GM19455 (cell line): ENCODE data around the gene SHROOM2.
"Not testable (repeated sequence)": the region's sequence is repeated elsewhere in the genome, so short reads cannot be mapped to it uniquely, and the experiment has no call there.

ENCODE experiments used
- ATAC-seq: cut with Tn5 transposase; IDR thresholded peaks from one replicate; pipeline ENCODE4 v1.9.1; 2021; ENCODE audit not compliant: unreplicated experiment

SHROOM2 gene

DNA sequence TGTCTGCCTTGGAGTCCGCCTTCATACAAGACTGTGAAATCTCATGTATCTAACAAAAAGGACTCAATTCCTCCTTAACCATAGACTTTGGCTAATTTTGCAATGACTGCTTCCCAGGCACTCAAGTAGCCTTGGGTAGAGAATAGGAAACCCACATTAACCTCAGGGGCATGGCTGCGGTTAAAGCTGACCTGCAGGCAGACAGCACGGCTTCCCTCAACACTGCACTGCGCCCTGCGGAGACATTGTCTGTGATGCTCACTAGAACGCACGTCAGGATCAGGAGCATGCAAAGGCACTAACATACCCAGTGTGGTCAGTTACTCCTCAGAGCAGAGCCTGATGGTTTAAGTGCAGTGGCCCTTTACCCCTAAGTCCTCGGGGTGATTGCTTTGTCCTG lies 10.3 kb upstream of the SHROOM2 start:
- no peak for ATAC-seq

DNA sequence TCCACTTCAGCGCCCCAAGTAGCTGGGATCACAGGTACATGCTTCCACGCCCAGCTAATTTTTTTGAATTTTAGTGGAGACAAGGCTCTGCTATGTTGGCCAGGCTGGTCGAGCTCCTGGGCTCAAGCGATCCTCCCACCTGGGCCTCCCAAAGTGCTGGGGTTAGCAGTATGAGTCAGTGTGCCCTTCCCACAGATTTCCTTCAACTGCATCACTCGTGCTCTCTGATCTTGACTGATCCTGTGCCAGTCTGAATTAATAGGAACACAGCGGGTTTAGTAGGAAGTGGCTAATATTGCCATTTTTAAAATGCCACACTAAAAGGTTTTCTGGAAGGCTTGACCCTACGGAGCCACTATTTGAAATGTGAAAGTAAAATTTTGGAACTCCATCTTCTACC lies 4.3 kb upstream of the SHROOM2 start:
- no peak for ATAC-seq

DNA sequence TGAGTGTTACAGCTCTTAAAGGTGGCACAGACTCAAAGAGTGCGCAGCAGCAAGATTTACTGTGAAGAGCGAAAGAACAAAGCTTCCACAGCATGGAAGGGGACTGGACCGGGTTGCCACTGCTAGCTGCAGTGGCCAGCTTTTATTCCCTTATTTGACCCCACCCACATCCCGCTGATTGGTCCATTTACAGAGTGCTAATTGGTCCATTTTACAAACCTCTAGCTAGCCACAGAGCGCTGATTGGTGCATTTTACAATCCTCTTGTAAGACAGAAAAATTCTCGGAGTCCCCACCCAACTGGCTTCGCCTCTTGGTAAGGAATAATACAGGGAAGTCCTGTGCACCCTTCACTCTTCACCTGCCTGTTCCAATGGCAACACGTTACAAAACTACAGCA lies 1.9 kb upstream of the SHROOM2 start:
- no peak for ATAC-seq

DNA sequence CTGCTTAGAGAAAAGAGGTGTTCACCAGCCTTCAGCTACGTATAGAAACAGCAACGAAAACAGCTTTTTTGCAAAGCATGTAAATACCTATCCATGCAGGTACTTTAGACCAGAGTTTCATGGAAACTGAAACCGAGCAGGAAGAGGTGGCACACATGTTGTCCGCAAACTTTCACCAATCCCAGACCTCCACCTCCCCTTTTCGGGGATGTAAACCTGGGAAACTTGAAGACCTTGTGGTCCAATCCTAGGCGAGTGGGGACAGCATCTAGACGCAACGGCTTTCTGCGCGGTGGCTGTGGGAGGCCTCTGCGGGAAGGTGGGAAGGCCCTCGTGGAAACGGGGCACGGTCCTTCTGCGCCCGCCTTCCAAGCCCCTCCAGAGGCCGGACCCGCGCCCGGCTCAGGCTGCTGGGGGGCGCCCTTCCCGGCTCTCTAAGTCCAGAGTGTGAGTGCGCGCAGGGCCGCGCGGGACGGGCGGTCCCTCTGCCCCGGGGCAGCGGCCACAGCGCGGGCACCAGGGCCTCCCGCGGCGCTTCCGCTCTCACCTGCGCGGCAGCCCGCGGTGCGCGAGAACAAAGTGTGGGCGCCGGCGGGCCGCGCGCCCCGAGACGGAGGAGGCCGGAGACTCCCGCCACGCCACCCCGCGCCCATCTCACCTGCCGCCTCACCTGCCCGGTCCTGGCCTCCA lies 830 bp upstream of the SHROOM2 start:
- ATAC-seq: no peak

DNA sequence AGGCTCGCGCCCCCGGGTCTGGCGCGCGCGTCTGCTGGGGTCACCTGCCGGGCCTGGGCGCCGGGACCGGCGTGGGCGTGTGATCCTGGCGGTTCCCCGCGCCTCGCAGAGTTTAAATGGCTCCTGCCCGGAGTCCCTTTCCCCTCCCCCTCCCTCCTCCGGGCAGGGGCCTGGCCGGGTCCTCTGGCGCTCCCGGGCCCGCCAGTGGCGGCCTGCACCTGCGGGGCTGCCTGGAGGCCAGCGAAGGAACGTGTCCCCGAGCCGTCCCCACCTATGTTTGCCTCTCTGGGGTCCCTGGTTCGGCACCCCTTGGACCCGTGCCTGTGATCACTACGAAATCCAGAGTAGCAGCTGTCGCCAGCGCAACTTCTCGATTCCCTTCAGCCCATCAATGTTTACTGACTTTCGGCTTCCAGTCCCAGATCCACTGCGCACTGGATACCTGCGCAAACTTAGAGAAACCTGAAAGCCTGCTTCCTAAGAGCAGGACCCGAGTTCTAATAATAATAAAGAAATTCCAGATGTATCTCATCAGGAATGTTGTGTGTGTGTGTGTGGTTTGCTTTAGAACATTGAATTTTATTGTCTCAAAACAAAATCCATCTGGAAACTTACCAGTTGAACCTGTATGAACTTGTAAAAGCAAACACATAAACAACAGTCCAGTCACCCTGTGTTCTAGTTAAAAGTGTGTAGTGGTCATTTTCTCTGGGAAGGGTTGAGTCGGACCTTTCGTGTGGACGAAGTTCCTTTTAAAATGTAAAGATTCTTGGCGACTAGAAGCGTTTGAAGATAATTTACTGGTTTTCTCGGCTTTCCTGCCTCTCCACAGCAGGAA lies 788 bp downstream of the SHROOM2 start:
- ATAC-seq: no peak

DNA sequence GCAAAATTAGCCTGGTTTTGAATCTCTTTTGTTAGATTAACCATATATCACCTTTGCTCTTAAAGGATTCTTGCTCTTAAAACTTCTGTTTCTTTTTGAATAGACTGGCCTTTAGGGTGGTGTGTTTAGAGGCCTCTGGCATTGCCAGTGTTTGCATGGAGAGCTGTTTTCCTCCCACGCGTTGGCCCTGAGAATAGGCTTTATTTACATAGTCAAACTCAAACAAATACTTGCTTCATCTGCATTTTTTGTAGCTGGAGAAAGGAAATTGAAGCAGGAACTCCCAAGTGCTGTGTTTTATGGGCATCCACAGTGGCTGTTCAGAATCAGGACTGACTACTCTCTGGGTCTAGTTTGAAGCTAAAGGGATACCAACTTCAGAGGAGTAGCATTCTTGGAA lies 2.7 kb downstream of the SHROOM2 start:
- ATAC-seq: no peak

DNA sequence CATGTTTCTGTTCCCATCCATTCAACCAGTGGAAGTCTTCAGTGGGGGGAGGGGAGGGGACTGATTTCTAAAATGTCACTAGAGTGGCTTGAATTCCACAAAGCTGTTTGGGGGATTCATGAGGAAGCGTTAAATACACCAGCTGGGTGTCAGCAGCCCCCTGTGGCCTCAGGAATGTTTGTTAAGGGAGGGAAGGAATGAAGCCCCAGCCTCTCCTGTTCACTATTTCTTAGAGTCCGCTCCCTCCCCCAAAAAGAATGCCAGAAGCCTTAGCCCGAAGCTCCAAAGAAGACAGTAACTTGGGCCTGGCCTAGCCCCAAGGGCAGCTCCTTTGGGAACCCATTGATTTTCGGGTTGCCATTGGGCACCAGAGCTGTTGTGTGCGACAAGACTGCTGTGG lies 3.3 kb downstream of the SHROOM2 start:
- no peak for ATAC-seq

DNA sequence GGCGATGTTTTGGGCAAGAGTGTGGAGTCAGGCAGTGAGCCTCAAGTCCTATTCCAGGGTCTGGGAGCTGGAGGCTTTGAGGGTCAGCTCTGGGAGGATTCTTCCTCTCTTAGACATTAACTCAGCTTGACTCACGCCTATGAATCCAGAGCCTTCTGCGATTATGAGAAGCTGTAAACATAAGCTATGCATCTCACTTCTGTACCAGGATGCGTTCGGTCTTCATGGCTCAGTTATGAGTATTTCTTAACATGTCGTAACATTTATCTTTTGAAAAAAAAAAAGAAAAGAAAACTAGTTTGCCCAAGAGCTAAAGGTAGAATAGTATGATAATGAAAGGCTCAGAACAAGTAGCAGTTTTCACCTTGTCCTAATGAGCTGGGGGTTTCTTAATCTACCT lies 4.6 kb downstream of the SHROOM2 start:
- ATAC-seq: no peak

DNA sequence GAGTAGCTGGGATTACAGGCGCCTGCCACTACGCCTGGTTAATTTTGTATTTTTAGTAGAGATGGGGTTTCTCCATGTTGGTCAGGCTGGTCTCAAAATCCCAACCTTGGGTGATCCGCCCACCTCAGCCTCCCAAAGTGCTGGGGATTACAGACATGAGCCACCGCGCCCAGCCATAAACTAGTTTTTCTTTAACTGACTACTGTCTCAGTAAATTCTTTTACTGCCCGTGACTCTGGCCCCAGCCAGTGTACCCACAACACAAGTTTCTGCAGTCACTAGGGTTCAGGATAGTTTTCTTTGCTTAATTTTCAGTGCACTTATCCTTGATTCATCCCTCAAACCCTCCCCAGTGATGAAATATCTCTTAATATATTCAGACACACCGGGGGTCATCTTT lies 8.3 kb downstream of the SHROOM2 start:
- ATAC-seq: no peak

DNA sequence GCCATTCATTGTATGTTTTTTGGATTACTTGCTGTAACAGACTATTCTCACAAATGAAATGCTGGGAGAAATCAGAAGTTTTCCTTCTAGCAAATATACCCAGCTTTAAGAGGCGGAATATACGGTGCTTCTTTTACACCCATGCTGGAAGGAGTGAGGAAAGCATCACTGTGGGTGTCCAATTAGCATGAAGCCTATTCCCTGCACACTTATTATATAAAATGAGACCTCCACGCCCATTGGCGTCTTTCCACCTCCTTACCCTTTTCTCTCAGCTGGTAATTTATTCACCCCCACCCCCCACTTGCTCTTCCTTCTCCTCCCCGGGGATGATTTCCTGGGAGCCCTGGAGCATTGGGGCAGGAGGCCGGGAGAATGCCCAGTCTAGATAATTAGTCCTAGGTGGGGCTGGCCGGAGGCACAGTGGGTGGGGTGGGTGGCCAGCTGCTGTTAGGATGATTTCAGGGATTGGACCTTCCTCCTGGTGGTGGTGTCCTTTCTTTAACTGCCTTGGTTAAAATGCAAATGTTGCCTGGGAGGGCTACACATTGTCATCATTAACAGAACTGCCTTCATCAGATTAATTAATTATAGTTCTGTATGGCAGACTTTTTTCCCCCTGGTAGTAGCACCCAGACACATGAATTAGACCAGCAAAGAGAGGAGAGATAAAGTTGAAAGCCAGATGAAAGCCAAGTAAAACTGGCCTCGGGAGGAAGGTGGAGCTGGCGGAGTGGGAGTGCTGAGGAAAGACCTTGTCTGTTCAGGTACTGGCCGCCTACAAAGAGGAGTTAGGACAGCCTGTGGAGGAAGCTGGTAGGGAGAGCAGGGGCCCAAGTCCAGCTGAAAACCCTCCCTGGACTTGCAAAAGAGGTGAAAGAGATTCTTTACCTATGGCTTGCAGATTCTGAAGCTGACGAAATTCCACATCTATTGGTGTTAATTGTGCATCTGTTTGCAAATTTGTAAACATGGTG lies 11.4 kb downstream of the SHROOM2 start:
- ATAC-seq: no peak

DNA sequence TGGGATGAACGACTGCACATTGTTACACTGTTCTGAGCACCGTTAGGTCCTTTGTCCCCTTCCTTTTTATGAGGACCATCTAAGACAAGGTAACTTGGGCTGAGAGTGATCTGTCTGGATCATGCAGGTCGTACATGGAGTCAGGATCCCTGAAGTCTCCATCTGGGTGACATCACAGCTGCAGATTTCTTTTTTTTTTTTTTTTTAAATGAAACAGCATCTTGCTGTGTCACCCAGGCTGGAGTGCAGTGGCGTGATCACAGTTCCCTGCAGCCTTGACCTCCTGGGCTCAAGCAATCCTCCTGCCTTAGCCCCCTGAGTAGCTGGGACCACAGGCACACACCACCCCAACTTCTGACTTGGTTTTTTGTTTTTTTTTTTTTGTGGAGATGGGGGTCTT lies 16.5 kb downstream of the SHROOM2 start:
- ATAC-seq: no peak

DNA sequence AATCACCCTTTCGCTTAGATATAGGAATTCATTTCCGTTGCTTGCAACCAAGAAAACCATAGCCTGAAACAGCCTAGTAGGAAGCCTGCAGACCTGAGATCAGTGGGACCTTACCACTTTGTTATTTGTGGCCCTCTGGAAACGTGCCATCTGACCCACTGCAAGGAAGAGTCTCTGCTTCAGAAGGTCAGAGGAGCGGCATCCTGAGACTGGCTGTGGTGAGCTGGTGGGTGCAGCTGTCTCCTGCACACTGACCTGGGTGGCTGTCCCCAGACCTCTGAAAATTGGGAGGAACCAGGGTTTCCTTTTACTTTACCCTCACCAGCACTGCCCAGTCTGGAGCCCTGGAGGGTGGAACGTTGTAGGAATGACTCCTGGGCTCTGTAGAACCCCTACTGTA lies 18.2 kb downstream of the SHROOM2 start:
- ATAC-seq: no peak

DNA sequence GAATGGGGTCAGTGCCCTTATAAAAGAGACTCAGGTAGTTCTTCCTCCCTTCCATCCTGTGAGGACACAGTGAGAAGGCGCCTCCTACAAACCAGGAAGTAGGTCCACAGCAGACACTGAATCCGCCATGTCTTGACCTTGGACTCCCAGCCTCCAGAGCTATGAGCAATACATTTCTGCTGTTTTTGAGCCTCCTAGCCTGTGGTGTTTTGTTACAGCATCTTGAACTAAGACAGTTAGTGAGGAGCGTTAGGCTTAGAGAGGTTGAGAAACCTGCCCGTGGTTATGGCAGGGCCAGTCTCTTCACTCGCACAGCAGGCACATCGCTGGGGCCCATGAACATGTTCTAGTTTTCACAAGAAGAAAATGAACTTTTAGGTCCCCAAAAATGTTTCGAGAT lies 19.7 kb downstream of the SHROOM2 start:
- no peak for ATAC-seq

DNA sequence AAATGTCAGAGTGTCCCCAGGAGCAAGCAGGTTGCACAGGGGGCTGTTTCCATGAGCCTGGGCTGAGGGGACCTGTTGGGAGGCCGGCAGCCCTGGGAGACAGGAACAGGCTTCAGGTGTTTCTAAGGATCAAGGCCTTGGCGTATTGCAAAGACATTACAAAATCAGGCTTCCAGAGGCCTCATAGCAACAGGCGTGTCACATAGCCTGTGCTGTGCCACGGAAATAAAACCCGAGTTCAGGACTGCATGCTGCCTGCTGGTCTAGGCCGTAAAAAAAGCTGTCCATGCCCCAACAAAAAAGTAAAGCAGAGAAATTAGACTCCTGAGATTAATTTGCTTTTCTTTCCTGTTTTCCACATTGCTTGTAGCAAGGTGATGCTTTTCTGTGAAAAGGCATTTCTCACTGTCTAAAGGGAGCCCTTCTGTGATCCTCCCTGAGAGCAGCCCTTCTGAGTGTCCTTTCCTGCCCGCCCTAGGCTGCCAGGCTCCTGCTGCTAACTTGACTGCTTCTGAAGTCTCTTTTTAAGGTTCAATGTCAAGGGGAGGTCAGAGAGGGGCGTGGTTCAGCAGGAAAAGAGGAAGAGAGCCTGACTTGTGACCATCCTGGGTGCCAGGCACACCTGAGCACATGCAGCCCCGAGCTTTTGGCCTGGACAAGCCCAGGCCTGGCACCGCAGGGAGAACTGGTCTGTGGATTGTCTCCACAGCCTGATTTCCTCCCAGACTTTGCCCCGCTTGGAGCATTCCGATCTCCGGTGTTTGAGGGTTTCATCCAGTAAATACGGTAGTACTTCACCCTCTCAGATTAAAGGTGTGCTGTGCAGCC lies 21.3 kb downstream of the SHROOM2 start:
- no peak for ATAC-seq

DNA sequence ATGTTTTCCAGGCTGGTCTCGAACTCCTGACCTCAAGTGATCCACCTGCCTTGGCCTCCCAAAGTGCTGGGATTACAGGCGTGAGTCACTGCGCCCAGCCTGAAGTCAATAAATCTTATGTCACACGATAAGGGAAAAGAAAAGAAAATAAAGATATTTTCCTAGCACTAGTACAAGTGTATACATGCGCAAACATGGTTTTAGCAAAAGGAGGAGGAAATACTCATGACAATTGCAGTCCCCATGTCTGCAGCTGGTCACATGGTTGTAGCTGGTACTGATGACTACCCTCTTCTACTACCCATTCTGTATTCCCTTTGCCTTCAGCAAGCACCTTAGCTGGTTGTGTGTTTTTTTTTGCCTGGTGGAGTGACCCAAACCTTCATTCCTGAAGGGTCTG lies 23.6 kb downstream of the SHROOM2 start:
- not testable (repeated sequence) for ATAC-seq

DNA sequence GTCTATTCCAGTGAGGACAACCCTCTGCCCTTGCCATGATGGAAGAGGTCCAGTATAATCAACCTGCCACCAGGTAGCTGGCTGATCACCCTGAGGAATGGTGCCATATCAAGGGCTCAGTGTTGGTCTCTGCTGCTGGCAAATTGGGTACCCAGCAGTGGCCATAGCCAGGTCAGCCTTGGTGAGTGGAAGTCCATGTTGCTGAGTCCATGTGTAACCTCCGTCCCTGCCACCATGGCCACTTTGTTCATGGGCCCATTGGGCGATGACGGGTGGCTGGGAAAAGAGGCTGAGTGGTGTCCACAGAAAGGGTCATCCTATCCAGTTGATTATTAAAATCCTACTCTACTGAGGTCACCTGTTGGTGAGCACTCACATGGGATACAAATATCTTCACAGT lies 24.9 kb downstream of the SHROOM2 start:
- ATAC-seq: not testable (repeated sequence)

DNA sequence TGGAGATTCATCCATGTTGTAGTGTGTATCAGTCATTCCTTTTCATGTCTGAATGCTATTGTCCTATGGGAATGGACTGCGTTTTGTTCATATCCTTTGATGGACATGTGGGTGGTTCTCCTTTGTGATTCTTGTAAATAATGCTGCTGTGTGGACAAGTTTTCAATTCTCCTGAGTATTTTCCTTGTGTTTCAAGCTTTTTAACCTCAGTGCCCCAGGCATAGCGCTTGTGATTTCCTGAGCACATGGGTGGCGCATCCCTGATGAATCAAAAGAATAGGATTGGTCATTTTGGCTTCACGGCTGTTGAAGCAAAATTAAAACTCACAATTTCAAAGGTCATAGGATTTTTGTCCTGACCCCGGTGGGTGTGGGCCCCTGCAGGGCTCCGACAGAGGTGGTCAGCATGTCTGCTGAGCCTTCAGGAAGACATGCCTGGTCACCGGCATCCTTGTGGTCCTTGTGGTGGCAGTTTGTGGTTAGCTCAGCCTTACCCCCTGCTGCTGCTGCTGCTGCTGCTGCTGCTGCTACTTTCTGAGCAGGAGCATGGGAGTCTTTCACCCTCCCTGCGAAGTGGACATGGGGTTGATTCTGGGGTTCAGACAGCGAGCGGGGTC lies 30.0 kb downstream of the SHROOM2 start:
- no peak for ATAC-seq

DNA sequence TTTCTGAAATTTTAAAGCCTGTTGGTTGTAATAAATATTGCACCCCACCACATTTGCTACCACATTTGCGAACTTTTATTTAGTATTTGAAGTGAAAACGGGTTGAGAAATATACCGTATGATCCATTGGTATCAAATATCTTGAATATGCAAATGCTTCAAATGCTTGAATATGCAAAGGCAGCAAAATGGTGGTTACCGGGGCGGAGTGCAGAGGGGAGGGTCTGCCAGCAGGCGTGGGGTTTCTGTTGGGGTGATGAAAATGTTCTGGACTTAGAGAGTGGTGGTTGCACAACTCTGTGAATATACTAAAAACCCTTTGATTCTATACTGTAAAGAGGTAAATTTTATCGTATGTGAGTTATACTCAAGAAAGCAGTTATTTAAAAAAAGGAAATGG lies 35.3 kb downstream of the SHROOM2 start:
- ATAC-seq: no peak

DNA sequence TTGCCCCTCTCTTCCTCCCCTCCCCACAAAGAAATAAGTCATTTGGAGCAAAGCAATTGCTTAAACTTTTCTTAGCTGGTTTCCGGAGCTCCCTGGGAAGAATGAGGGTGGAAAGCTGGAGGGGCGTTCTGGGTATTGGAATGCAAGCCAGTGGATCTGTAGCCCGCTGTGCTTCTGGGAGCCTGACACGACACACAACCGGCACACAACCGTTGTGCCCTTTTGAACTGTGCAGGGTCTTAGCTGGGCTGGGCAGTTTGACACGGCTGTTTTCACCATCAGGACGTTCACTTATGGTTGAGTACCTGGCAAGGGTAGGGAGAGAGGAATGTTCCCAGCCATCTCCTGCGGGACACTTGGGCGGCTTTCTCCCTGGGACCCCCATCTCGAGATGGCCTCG lies 38.3 kb downstream of the SHROOM2 start:
- ATAC-seq: no peak

DNA sequence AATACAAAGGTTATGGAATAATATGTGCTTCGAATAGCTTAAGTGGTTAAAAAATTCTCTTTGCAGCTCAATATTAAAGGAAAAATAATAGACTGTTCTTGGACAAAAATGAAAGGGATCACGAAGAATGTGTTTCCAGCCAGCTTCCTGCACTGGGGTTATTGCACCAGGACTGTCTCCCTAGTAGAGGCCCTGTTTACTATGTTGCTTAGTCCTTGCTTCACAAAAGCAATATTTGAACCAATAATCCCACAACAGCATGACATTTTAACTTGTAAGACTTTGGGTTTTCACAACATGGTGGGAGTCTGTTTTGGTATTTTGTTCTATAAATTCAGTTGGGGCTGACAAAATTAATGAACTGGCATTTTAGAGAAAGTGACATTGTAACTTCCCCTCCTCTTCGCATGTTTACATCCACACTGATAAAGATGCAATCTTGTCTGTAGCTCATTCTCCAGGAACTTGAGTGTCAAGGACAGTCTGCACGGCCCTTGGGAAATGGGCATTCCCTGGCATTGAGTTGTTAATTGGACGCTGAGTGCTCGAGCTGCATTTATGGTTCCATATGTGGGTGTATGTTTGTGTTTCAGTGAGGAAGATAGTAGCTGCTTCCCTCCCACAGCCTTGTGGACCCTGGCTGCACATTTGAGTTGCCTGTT lies 39.0 kb downstream of the SHROOM2 start:
- ATAC-seq: no peak
